HG03432 (cell line): Measurements from ENCODE around the gene HPF1.
"Not testable (repeated sequence)": the region's sequence is repeated elsewhere in the genome, so short reads cannot be mapped to it uniquely, and the experiment has no call there.

Source experiments
- ATAC-seq: cut with Tn5 transposase; IDR thresholded peaks from one replicate; pipeline ENCODE4 v1.9.1; 2021; ENCODE audit warnings: mild to moderate bottlenecking, moderate library complexity; ENCODE audit not compliant: unreplicated experiment

The HPF1 gene

DNA sequence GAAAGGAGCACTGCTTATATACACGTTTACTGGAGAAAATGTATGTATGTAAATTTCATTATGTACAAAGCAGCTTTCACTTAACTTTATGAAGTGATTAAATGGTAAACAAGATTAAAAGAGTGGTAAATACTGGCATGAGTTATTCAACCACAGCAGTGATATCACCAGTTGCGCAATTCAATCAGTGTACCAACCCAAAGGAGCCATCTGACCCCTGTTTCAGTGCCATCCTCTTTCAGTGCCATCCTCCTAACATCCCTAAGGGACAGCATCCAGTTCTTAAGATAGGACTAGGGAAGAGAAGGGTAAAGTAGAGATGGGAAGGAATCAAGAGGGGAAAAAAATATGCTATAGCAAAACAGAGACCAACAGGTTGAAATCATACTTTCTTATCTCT, 16.2 kb downstream of the HPF1 start:
- no peak for ATAC-seq

DNA sequence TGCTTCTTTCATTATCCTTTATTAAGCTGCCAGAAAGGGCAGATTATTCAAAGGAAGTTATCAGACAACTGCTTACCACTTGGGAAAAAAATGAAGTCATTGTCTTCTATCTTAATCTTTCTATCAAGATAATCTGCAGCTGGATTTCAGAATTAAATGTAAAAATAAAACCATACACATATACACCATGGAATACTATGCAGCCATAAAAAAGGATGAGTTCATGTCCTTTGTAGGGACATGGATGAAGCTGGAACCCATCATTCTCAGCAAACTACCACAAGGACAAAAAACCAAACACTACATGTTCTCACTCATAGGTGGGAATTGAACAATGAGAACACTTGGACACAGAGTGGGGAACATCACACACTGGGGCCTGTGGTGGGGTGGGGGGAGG, 19.1 kb downstream of the HPF1 start:
- not testable (repeated sequence) for ATAC-seq

DNA sequence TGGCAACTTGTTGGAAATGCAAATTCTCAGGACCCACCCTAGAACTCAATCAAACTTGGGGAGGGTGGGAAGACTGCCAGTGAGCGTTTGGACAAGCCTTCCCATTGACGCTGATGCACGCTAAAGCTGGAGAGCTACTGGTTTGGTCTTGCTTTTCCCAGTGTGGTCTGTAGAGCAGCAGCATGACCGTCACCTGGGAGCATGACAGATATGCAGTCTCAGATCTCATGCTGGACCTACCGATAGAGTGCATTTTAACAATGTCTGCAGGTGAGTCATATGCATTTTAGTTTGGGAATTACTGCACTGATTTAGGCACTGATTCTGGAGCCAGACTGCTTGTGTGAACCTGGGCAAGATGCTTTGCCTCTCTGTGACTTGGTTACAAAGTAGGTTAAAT, 27.2 kb downstream of the HPF1 start:
- no peak for ATAC-seq

DNA sequence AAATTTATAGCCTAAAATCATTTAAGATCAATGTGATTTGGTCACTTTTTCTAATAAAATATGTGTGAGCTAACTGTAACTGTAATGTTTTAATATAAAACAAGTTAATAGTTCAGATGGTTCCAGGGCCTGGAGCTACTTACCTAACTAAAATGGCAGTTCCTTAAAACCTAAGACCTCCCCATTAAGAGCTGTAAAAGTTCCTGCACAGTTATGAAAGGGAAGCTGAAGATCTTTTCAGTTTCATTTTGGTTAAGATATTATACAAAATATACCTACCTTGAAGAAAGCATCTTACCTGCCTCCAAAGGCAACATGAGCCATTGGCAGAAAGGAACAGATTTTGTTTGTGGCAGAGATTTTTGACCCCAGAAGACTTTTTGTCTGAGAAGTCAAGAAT, 30.1 kb downstream of the HPF1 start:
- no peak for ATAC-seq

DNA sequence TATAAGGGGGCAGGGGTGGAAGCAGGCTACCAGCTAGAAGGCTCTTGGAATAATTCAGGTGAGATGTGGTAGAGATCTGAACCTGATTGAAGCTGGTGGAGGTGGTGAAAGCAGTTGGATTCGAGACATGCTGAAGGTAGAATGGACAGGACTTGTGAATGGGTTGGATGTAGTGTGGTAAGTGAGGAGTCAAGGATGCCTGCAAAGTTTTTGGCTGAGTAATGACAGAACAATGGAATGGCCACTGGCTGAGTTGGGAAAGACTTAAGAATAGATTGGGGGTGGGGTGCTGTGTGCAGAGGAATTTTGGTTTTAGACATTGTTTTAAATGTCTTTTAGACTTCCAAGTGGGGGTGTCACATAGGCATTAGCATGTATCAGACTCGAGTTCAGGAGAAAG, 33.5 kb downstream of the HPF1 start:
- ATAC-seq, result no peak

DNA sequence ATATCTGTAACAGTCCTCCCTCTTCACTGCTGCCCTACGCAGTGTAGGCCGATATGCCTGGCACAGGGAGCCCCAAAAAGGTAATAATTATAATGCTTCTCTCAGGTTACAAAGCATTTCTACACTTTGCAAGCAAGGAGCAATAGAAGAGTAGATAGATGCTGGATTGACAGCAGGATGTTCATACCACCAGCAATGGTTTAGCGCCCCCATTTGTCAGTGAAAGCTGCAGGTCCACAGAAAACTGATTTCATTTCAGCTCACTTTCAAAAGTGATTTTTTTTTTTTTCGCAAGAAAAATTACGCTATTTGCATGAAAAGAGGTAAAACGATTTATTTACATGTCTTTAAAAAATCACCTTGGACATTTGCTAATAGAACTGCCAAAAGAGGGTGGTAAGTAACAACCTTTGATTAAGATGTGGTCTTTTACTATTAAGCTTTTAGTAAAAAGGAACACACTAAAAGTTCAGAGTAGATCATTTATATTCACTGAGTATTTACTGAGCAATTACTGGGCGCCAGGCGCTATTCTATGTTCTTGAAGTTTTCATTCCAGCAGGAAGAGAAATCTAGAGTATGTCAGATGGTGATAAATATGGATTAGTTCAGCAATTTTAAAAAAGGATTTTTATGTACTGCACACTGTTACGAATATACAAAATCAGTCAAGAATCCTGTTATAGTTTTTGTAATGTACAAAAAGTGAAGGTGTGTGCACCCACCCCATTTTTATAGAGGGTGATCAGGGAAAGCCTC, 34.4 kb downstream of the HPF1 start:
- no peak for ATAC-seq

DNA sequence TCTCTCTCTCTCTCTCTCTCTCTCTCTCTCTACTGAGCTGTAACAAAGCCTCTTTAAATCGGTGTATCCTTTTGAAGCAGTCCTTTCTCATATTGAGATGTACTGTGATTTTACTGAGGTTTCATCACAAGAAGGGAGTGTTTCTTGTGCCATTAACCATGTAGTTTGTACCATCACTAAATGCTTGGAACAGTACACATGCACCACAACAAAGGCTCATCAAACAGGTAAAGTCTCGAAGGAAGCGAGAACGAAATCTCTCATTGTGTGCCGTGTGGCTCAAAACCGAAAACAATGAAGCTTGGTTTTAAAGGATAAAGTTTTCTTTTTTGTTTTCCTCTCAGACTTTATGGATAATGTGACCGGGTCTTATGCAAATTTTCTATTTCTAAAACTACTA, 37.2 kb downstream of the HPF1 start:
- no peak for ATAC-seq

DNA sequence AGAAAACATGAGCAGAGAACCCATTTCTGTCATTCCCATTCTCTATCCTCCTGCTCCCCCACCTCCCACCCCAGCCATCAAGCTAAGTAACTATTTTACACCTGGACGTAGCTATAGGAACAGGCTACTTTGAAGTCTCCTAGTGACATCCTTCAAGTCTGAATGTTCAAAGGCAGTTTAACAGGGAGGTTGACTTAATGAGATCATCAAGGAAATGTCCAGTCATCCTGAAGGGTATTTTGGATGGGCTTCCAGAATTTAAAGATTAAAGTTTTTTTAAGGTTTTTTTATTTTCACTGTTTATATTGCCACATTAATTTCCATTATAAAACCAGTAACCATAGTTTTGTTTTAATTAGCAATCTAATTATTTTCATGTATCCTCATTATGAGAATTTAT, 41.1 kb downstream of the HPF1 start:
- ATAC-seq, result no peak

DNA sequence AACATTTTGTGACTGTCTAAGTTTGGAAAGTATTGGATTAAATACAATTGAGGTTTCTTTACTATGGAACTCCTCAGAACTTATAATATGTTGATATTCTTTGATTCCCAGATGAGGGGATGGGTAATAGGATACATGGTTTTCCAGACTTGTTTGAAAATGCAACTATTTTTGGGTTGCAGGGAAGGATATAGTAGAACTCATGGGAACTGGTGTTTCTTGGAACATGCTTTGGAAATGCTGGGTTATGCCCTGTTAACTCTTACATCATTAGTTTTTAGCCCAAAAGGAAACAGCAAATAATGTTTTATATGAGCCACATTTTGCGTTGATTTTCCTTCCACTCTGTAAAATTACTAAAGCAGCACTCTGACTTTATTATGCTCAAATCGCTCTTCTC, 41.9 kb downstream of the HPF1 start:
- no peak for ATAC-seq

DNA sequence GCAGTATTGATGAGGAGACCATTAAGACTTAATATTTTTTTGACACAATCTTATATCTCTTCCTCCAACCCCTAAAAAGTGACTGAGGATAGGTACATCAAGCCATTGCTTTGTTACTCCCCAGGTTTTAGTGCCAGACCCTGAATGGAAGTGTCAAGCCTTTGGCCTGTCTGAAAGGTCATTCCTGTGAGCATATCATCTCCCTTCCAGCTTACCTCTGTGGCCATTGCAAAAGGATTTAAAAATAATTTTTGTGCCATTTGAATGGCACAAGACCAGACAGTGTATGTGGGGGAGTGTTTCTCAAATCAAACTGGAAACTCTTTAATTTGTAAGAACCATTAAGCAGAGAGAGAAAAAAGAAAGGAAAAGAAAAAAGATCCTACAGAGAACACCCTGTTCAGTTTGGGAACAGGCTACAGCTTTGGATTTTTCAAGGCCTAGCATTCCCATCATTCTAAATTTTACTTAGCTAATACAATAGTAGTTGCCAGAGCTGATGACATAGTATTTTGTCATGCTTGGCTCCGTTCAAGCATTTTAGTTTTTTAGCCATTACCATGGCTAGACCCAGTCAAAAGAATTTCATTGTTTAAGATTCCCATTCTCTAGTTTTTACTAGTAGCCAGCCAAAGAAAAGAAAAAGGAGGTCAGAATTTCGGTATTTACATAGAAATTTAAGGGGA, 49.6 kb downstream of the HPF1 start:
- no peak for ATAC-seq

DNA sequence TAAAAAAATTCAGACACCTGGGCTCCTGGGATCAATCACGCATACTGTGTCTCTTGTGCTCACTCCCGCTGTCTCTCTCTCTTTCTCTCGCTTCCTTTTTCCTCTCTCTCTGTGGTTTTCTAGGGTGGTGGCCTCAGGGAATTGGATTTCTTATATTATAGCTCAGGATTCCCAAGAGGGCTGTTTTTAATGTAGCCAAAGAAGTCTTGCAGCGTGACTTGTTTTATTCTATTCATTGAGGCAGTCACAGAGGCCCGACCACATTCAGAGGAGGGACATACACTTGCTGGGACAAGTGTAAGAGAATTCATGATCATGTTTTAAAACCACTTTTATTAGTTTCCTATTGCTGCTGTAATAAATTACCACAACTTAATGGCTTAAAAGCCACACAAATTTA, 59.4 kb downstream of the HPF1 start:
- no peak for ATAC-seq

DNA sequence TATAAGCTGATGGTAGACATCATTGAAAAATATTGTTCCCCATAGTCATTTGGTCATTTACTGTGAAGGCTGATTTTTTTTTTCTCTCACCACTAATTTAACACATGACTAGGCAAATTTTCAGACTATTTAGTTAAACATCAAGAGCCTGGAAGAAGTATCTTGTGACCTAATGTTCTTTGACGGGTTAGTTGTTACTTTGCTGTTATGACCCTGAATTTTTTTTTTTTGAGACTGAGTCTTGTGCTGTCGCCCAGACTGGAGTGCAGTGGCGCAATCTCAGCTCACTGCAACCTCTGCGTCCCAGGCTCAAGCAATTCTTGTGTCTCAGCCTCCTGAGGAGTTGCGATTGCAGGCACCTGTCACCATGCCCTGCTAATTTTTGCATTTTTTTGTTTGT, 67.0 kb downstream of the HPF1 start:
- no peak for ATAC-seq

DNA sequence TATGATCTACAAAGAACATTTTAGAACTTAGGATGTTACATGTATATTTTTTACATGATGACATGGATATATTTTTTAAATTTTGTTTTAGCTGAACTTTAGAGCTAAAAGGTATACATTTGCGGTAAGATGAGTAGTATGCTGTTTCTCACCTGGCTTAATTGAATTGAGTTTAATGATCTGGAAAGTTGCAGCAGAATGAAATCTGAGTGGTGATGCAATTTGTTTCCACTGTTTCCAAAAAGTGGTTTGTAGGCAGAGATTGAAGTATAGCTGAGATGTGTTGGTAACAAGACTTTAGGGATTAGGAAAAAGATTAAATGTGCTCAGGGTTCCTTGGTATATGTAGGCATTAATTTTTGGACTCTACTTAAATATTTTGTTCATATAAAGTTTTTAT, 68.1 kb downstream of the HPF1 start:
- ATAC-seq, result no peak

DNA sequence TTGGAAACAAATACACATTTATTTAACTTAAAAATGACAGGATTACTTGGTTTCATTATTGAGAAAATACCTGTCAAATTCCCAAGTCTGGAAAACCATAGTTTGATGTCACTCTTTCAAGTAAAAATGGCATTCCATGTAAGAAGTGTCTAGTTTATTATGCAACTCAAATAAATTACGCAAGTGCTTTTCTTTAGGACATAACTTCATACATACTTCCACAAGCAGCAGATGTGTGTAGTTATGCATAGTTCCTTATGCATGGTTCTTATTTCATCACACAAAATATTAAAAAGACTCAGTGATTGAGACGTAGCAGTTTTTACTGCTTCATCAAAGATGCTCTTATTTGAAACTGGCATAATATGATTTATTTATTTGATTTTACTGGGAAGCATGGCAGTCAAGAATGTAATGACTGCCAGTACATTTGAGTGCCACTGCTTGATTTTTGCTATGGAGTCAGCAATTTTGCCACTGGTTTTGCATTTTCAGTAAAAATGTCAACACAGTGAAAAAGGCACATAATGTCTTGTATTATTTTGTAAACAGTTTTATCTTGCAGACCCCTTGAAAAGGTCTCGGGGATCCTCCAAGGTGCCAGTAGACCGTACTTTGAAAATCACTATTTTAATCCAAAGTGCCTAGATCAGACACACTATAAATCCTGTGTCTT, 75.2 kb downstream of the HPF1 start:
- ATAC-seq, result no peak
